Mucosa of rectum (tissue), 2 donors: ENCODE measurements around the gene PTPN20.

ENCODE experiments used
- H3K27ac ChIP-seq, 2 donors: one replicate each; pipeline ENCODE4 v1.7.0; 2013; ENCODE audit warnings: inconsistent platforms in 2 of 2, low read depth in 2 of 2, low read length in 2 of 2
- H3K27me3 ChIP-seq, 2 donors: one replicate each; pipeline ENCODE4 v1.7.0; 2013; ENCODE audit warnings: low read length in 2 of 2; ENCODE audit not compliant: control insufficient read depth in 2 of 2, insufficient read depth in 2 of 2
- H3K36me3 ChIP-seq, 2 donors: one replicate each; pipeline ENCODE4 v1.7.0; 2013; ENCODE audit warnings: low read length in 2 of 2; ENCODE audit not compliant: control insufficient read depth in 2 of 2, insufficient read depth in 2 of 2
- H3K4me1 ChIP-seq, 2 donors: one replicate each; pipeline ENCODE4 v1.7.0; 2013; ENCODE audit warnings: low read length in 2 of 2, mild to moderate bottlenecking in 1 of 2; ENCODE audit not compliant: control insufficient read depth in 2 of 2, insufficient read depth in 2 of 2
- H3K4me3 ChIP-seq, 2 donors: one replicate each; pipeline ENCODE4 v1.7.0; 2013; ENCODE audit warnings: low read length in 2 of 2
- H3K9ac ChIP-seq, 2 donors: one replicate each; pipeline ENCODE4 v1.7.0; 2013; ENCODE audit warnings: low read length in 2 of 2, low read depth in 1 of 2, mild to moderate bottlenecking in 1 of 2
- H3K9me3 ChIP-seq, 2 donors: one replicate each; pipeline ENCODE4 v1.7.0; 2013; ENCODE audit warnings: low read length in 2 of 2; ENCODE audit not compliant: control insufficient read depth in 2 of 2
- donor health status: healthy.
- donor health status: Normal muscosa, but diverticular disease.

Gene PTPN20

DNA sequence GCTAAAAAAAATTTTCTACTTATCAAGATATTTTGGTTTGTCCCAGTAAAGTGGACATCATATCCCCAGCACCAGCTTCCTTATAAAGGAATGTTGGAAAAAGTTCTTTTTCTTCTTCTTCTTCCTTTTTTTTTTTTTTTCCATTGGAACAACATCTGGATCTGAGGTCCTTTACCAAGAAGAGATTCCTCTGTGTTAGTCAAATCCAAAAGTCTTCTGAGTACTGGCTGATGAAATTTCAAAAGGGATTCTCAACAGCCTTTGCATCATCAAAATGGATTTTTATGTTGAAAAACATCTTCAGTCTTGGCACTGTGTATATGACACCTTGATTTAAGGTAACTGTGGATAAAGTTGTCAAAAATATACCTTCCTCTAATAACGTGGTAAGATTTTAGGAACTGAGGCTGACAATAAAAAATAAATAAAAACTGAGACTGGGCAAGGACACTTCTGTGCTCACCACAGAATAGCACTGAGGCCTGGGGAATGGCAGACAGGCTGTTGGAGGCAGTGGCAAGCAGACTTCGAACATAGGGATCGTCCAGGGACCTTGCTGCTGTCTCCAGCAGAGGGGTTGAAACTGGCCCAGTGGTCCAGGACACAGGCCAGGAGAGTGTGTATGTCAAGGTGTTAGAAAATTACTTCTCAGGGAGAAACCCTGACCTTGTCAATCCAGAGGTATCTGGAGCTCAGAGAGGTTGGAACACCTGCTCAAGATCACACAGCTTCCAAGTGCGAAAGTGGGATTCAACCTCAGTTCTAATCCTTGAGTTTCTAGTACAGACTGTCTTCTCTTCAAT, 130.4 kb downstream of the PTPN20 start:
- Histone ChIP-seq H3K4me1 (no peaks in the 10 kb centered on the region), H3K9me3 (no peaks in the 10 kb centered on the region), H3K9ac (no peak overlapping the region), H3K27me3 (no peaks in the 10 kb centered on the region), H3K27ac (no peak overlapping the region), H3K4me3 (no peak overlapping the region), H3K36me3 (no peaks in the 10 kb centered on the region)

DNA sequence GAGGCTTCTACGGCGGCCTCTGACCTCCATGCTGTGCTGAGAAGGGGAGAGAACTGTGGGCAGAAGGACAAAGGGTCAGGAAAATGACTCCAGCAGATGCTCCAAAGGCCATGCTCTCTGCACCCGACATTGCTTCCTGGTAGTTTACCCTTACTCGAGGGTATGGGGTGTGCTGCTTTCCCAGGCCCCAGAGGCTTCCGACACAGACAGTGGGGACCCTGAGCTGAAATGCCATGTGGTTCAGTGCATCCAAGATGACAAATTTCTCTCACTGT, 130.9 kb downstream of the PTPN20 start:
- Histone ChIP-seq H3K9ac (no peak overlapping the region), H3K4me3 (no peak overlapping the region), H3K4me1 (no peaks in the 10 kb centered on the region), H3K27me3 (no peaks in the 10 kb centered on the region), H3K27ac (no peak overlapping the region), H3K9me3 (no peaks in the 10 kb centered on the region), H3K36me3 (no peaks in the 10 kb centered on the region)

DNA sequence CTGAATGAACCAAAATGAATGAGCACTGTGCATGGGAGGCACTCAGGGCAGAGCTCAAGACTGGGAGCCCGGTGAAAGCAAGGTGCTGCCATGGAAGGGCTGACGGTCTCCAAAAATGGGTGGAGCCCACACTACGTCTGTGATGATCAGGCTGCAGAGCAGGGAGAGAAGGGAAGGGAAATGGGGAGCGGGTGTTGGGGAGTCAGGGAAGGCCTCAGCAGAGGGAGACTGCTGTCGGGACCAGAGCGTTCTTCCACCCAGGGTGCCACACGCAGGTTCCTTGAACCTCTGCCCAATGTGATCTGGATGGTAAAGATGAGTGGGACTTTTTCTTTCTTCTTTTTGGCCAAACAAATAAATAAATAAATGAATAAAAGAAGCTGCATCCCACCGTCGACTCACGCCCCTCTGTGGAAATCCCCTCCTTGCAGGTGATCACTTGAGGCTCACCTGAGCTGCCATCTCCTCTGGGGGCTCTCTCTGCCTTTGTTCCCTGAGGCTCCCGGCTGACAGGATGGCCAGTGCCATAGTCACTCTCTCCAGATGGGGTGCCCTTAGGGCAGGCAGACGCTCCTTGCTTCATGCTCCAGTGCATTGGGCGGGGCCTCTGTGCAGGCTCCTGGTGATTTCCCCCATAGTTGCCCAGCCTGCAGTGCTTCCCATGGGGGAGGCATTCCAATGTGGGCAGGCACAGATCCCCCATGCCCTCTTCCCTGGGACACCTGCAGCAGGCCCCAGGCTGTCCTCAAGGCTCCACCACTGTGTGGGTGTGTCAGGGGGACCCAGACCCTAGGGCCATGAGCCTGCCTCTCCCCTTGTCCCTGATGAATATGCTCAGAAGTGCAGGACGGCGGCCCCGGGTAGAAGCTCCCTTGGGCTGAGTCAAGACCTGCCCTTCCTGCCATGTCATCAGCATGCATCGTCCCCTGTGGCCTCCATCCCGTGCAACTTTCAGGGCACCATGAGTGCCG, 131.8 kb downstream of the PTPN20 start:
- no peak overlapping the region for H3K9ac ChIP-seq
- H3K27me3 ChIP-seq: no peaks in the 10 kb centered on the region
- H3K36me3 ChIP-seq: no peaks in the 10 kb centered on the region
- no peaks in the 10 kb centered on the region for H3K4me1 ChIP-seq
- no peak overlapping the region for H3K4me3 ChIP-seq
- no peak overlapping the region for H3K27ac ChIP-seq
- no peaks in the 10 kb centered on the region for H3K9me3 ChIP-seq

GRCh38 chr10:47043928-47044538, 132.8 kb downstream of the PTPN20 start:
- Histone ChIP-seq H3K36me3 (no peaks in the 10 kb centered on the region), H3K4me1 (no peaks in the 10 kb centered on the region)

GRCh38 chr10:47044741-47045140, 133.5 kb downstream of the PTPN20 start:
- Histone ChIP-seq H3K9ac (no peak overlapping the region), H3K27ac (no peak overlapping the region), H3K36me3 (no peaks in the 10 kb centered on the region)

More at GRCh38 chr10:47043928-47044538, 132.8 kb downstream of the PTPN20 start:
- Histone ChIP-seq H3K27me3 (no peaks in the 10 kb centered on the region), H3K27ac (no peak overlapping the region), H3K9me3 (no peaks in the 10 kb centered on the region), H3K9ac (no peak overlapping the region), H3K4me3 (no peak overlapping the region)

GRCh38 chr10:47045331-47045861, 134.2 kb downstream of the PTPN20 start:
- no peak overlapping the region for H3K4me3 ChIP-seq
- H3K9me3 ChIP-seq: no peaks in the 10 kb centered on the region

More at GRCh38 chr10:47044741-47045140, 133.5 kb downstream of the PTPN20 start:
- H3K4me1 ChIP-seq: no peaks in the 10 kb centered on the region
- no peaks in the 10 kb centered on the region for H3K27me3 ChIP-seq
- no peak overlapping the region for H3K4me3 ChIP-seq
- H3K9me3 ChIP-seq: no peaks in the 10 kb centered on the region

DNA sequence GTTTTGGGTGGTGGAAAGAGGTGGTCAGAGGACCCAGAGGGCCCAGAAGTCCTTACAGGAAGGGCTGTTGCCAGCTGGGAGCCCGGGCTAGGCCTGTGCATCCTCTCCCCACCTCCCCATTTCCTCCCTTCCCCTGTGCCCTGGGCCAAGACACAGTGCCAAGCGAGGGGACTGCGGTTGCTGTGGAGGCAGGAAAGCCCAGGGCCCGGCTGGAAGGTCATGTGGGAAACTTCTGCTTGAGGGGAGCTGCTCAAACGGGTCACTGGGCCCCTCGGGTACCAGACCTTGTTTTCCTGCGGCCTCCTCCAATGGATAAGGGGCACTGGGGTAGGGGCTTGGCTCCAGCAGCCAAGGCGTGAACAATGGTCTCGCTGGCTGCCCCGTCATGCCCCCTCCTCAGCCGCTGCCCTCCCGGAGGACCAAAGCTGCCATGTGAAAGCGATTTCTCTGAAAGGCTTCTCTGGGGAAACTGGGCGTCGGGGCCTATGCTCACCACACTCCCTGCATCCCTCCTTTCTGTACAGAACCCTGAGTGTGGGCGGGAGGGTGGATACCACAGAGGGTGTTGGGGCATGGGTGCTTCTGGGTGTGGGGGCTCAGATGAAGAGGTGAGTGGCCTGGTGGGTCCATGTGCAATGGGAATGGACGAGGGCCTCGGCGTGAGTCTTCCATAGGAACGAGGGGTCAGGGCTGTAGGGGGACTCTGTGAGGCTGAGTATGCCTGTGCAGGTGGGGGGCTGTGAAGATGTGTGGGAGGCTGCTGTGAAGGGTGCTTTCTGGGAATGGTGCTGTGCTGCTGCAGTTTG, 135.3 kb downstream of the PTPN20 start:
- H3K4me1 ChIP-seq: no peaks in the 10 kb centered on the region
- no peaks in the 10 kb centered on the region for H3K9me3 ChIP-seq
- no peaks in the 10 kb centered on the region for H3K27me3 ChIP-seq
- no peaks in the 10 kb centered on the region for H3K36me3 ChIP-seq
- H3K9ac ChIP-seq: no peak overlapping the region
- no peak overlapping the region for H3K27ac ChIP-seq
- no peak overlapping the region for H3K4me3 ChIP-seq

More at GRCh38 chr10:47045331-47045861, 134.2 kb downstream of the PTPN20 start:
- Histone ChIP-seq H3K4me1 (no peaks in the 10 kb centered on the region), H3K27me3 (no peaks in the 10 kb centered on the region), H3K36me3 (no peaks in the 10 kb centered on the region), H3K27ac (no peak overlapping the region), H3K9ac (no peak overlapping the region)

DNA sequence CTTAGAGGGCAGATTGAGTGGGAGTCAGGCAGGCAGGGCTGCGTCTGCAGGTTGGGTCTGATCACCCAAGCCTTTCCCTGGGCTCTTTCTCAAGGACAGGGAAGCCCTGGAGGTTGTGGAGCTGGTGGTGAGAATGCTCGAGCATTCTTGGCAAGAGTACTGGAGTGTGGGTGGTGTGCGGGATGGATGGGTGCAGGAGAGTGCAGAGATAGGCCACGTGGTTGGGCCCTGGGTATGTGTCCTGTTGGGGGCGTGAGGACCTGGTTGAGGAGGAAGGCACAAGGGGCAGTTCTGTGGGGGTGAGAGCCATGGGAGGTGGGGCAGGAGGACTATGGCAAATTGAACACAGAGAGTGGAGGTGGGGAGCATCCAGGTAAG, 135.9 kb downstream of the PTPN20 start:
- H3K4me3 ChIP-seq: no peak overlapping the region
- H3K9ac ChIP-seq: no peak overlapping the region
- H3K27ac ChIP-seq: no peak overlapping the region
- H3K9me3 ChIP-seq: no peaks in the 10 kb centered on the region
- H3K4me1 ChIP-seq: no peaks in the 10 kb centered on the region
- no peaks in the 10 kb centered on the region for H3K36me3 ChIP-seq
- H3K27me3 ChIP-seq: no peaks in the 10 kb centered on the region

DNA sequence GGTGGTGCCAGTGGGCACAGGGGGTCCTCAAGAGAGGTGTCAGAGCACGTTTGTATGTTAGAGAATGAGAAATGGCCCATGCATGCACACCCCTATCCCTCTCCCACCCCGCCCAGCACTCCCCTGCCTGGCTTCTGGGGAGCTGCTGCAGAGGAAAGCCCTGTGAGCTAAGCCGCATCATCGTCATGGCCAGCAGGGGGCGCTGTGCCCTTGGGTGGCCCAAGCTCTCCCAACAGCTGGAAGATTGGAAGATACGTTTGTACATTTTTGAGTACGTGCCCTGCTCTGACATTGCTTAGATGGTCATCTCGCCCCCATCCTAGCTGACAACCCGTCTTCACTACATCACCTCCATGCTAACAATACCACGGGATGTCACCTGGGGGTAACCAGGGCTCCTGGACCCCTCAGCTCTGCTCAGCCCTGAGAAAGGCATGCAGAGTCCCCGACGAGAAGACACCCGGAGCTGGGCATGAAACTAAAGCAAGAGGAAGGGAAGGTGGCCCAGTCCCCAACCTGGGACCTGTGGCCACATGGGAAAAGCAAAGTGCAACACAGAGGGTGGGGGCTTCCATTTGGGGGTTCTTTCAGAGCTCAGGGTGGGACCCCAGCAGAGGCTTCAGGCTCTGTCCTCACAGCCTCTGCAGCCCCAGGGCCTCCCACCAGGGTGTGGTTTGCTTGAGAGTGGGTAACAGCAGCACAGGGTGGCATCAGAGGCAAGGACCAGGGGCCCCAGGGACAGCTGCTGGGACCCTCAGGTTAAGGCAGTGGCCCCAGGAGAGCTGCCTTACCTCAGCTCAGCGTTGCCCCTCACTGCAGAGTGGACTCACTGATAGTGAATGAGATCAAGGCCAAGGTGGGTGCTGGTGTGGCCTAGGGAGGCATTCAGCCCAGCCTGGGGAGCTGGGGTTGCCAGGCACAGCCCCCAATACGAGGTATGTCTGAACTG, 136.6 kb downstream of the PTPN20 start:
- Histone ChIP-seq H3K27me3 (no peaks in the 10 kb centered on the region), H3K9me3 (no peaks in the 10 kb centered on the region), H3K36me3 (no peaks in the 10 kb centered on the region), H3K27ac (no peak overlapping the region), H3K9ac (no peak overlapping the region), H3K4me1 (no peaks in the 10 kb centered on the region), H3K4me3 (no peak overlapping the region)
